Right lobe of liver (tissue), 4 donors: ENCODE measurements around the gene MAPKAPK2.

Source experiments
- CTCF ChIP-seq, 4 donors: fragments of 200-600 bp in 3 of 4; fragments of 450-650 bp in 1 of 4; IDR thresholded peaks; one replicate each; pipeline versions ENCODE4 v1.5.1 to v1.8.0; 2016 to 2022; ENCODE audit warnings: antibody characterized with exemption in 4 of 4, mild to moderate bottlenecking in 2 of 4
- POLR2A ChIP-seq: fragments of 450-650 bp; IDR thresholded peaks from one replicate; pipeline ENCODE4 v1.6.1; 2017; ENCODE audit warnings: antibody characterized with exemption, mild to moderate bottlenecking
- donor health status: DM: no; HTN: no; CAD: no.
- donor health status: DM: no; HTN: no; CAD: no.
- donor health status: DM: no; HTN: yes; CAD: no.

- TF ChIP-seq CTCF (IDR thresholded peaks at IDR 0.05) (peak; percentile 35 to 60 (median 50)), POLR2A (no peak)
Observed at GRCh38 chr1:206725109-206725963, 40.6 kb downstream of the MAPKAPK2 start.
